Measurements from ENCODE around the gene TMEM255B. TPM values are rescaled to one million over a fixed set of nuclear protein-coding genes. Genes with fewer than 3 reads are reported as not detected.
"Not testable (repeated sequence)": the region's sequence is repeated elsewhere in the genome, so short reads cannot be mapped to it uniquely, and the experiment has no call there.

Gene TMEM255B
- polyA plus RNA-seq, 4 donors, result 2.9 to 9.4 (median 6.1) TPM

- DNase-seq (ENCODE audit: low read depth in 4 of 4, low spot score in 3 of 4), result no peak
Measured at GRCh38 chr13:113734099-113734825, 24.8 kb upstream of the TMEM255B start.

- DNase-seq (ENCODE audit: low read depth in 4 of 4, low spot score in 3 of 4), result no peak
Measured at GRCh38 chr13:113734826-113735125, 24.2 kb upstream of the TMEM255B start.

GRCh38 chr13:113735194-113735593 lies 23.8 kb upstream of the TMEM255B start:
- no peak for DNase-seq (ENCODE audit: low read depth in 4 of 4, low spot score in 3 of 4)

GRCh38 chr13:113735750-113736149 lies 23.3 kb upstream of the TMEM255B start:
- no peak for DNase-seq (ENCODE audit: low read depth in 4 of 4, low spot score in 3 of 4)

GRCh38 chr13:113736258-113736731 lies 22.7 kb upstream of the TMEM255B start:
- no peak for DNase-seq (ENCODE audit: low read depth in 4 of 4, low spot score in 3 of 4)

- no peak for DNase-seq (ENCODE audit: low read depth in 4 of 4, low spot score in 3 of 4)
Measured at GRCh38 chr13:113737803-113738202, 21.2 kb upstream of the TMEM255B start.

- DNase-seq (ENCODE audit: low read depth in 4 of 4, low spot score in 3 of 4), result no peak
Measured at GRCh38 chr13:113739527-113740285, 19.3 kb upstream of the TMEM255B start.

- DNase-seq (ENCODE audit: low read depth in 4 of 4, low spot score in 3 of 4), result no peak
Measured at GRCh38 chr13:113740286-113740556, 18.8 kb upstream of the TMEM255B start.

GRCh38 chr13:113740661-113741060 lies 18.4 kb upstream of the TMEM255B start:
- DNase-seq (ENCODE audit: low read depth in 4 of 4, low spot score in 3 of 4), result no peak

GRCh38 chr13:113741191-113741668 lies 17.8 kb upstream of the TMEM255B start:
- DNase-seq (ENCODE audit: low read depth in 4 of 4, low spot score in 3 of 4), result no peak

GRCh38 chr13:113742000-113742441 lies 17.0 kb upstream of the TMEM255B start:
- peak in 2 of 4 donors; percentile 45 to 72 for DNase-seq (ENCODE audit: low read depth in 4 of 4, low spot score in 3 of 4)

- DNase-seq (ENCODE audit: low read depth in 4 of 4, low spot score in 3 of 4), result peak in 1 of 4 donors; percentile 53
Measured at GRCh38 chr13:113742445-113743120, 16.4 kb upstream of the TMEM255B start.

GRCh38 chr13:113743366-113744195 lies 15.4 kb upstream of the TMEM255B start:
- DNase-seq (ENCODE audit: low read depth in 4 of 4, low spot score in 3 of 4), result no peak

- DNase-seq (ENCODE audit: low read depth in 4 of 4, low spot score in 3 of 4), result no peak
Measured at GRCh38 chr13:113744197-113745000, 14.6 kb upstream of the TMEM255B start.

GRCh38 chr13:113745059-113745458 lies 14.0 kb upstream of the TMEM255B start:
- DNase-seq (ENCODE audit: low read depth in 4 of 4, low spot score in 3 of 4), result no peak

- not testable (repeated sequence) for DNase-seq (ENCODE audit: low read depth in 4 of 4, low spot score in 3 of 4)
Measured at GRCh38 chr13:113745500-113746142, 13.4 kb upstream of the TMEM255B start.

- DNase-seq (ENCODE audit: low read depth in 4 of 4, low spot score in 3 of 4), result no peak
Measured at GRCh38 chr13:113746143-113746525, 12.9 kb upstream of the TMEM255B start.

GRCh38 chr13:113746671-113747070 lies 12.4 kb upstream of the TMEM255B start:
- DNase-seq (ENCODE audit: low read depth in 4 of 4, low spot score in 3 of 4), result no peak

- no peak for DNase-seq (ENCODE audit: low read depth in 4 of 4, low spot score in 3 of 4)
Measured at GRCh38 chr13:113747291-113747833, 11.7 kb upstream of the TMEM255B start.
